ENCODE results near the gene ST8SIA6.

ST8SIA6 gene

GRCh38 chr10:17276756-17277424 is 177.5 kb downstream of the ST8SIA6 start:
- no peak for DNase-seq (ENCODE audit: extremely low read depth in 1 of 2, low read depth in 1 of 2)

DNA sequence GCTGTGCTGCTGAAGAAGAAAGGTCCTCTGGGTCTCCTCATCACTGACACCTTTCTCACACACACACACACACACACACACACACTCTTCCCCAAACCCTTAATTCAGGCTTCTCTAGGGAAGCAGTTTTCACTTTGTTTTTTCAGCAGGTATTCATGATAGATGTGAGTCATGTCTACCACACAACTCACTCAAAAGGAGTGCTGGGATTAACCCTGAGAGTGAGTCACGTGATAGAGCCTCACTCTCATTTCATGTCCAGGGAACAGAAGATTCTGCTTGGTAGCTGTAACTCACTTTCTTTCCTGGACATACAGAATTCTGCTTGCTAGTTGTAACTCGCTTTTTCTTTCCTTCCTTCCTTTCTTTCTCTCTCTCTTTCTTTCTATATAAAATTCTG is 181.0 kb downstream of the ST8SIA6 start:
- no peak for DNase-seq (ENCODE audit: extremely low read depth in 1 of 2, low read depth in 1 of 2)

GRCh38 chr10:17272648-17273047 is 181.7 kb downstream of the ST8SIA6 start:
- no peak for DNase-seq (ENCODE audit: extremely low read depth in 1 of 2, low read depth in 1 of 2)

All from activated CD8-positive, alpha-beta memory T cell treated with anti-CD3 and anti-CD28 coated beads for 1 hour (primary cell).